H9 (cell line): ENCODE measurements around the gene LRP1B. TPM values are rescaled to one million over a fixed set of nuclear protein-coding genes. Genes with fewer than 3 reads are reported as not detected.

Experiments
- DNase-seq: peaks from one replicate; pipeline ENCODE4 v3.0.0-alpha.2; 2017
- H2AFZ ChIP-seq: one replicate; pipeline ENCODE4 v1.6.1; 2013; ENCODE audit warnings: mild to moderate bottlenecking, low read length, control low read depth, moderate library complexity
- H2AK5ac ChIP-seq: 2 replicates; pipeline ENCODE4 v1.6.1; 2013; ENCODE audit warnings: low read length, control low read depth, mixed read lengths; ENCODE audit not compliant: insufficient read length
- H2BK120ac ChIP-seq: one replicate; pipeline ENCODE4 v1.6.1; 2013; ENCODE audit warnings: low read depth, mild to moderate bottlenecking, low read length, control low read depth, inconsistent platforms; ENCODE audit not compliant: poor library complexity, severe bottlenecking
- H2BK12ac ChIP-seq: 2 replicates; pipeline ENCODE4 v1.6.1; 2013; ENCODE audit warnings: low read length, control low read depth, mixed read lengths, low read depth; ENCODE audit not compliant: insufficient read length
- H2BK15ac ChIP-seq: 2 replicates; pipeline ENCODE4 v1.6.1; 2013; ENCODE audit warnings: low read depth, low read length, control low read depth
- H2BK20ac ChIP-seq: one replicate; pipeline ENCODE4 v1.6.1; 2013; ENCODE audit warnings: low read depth, mild to moderate bottlenecking, low read length, control low read depth, inconsistent platforms; ENCODE audit not compliant: poor library complexity, severe bottlenecking
- H2BK5ac ChIP-seq: 2 replicates; pipeline ENCODE4 v1.6.1; 2013; ENCODE audit warnings: low read length, control low read depth, mixed read lengths; ENCODE audit not compliant: insufficient read length
- H3K14ac ChIP-seq: 2 replicates; pipeline ENCODE4 v1.6.1; 2013; ENCODE audit warnings: low read length, control low read depth; ENCODE audit not compliant: insufficient read depth
- H3K18ac ChIP-seq: 2 replicates; pipeline ENCODE4 v1.6.1; 2013; ENCODE audit warnings: low read depth, mild to moderate bottlenecking, mixed read lengths, low read length, control low read depth; ENCODE audit not compliant: insufficient read length
- H3K23ac ChIP-seq: 2 replicates; pipeline ENCODE4 v1.6.1; 2013; ENCODE audit warnings: low read length, control low read depth, mixed read lengths, low read depth; ENCODE audit not compliant: insufficient read length
- H3K23me2 ChIP-seq: 2 replicates; pipeline ENCODE4 v1.6.1; 2013; ENCODE audit warnings: low read depth, mild to moderate bottlenecking, mixed read lengths, low read length, control low read depth; ENCODE audit not compliant: insufficient read length, poor library complexity, severe bottlenecking
- H3K27ac ChIP-seq: 2 replicates; pipeline ENCODE4 v1.5.1; 2013; ENCODE audit warnings: low read length, control low read depth, mixed read lengths, low read depth; ENCODE audit not compliant: insufficient read length
- H3K27me3 ChIP-seq: 2 replicates; pipeline ENCODE4 v1.6.1; 2013; ENCODE audit warnings: low read length, control low read depth, inconsistent platforms; ENCODE audit not compliant: insufficient read depth
- H3K4ac ChIP-seq: 2 replicates; pipeline ENCODE4 v1.6.1; 2013; ENCODE audit warnings: low read depth, mild to moderate bottlenecking, control low read depth, inconsistent platforms, low read length, moderate library complexity
- H3K4me1 ChIP-seq: 2 replicates; pipeline ENCODE4 v1.6.1; 2013; ENCODE audit warnings: low read length, control low read depth, inconsistent platforms; ENCODE audit not compliant: insufficient read depth
- H3K4me2 ChIP-seq: 2 replicates; pipeline ENCODE4 v1.6.1; 2013; ENCODE audit warnings: low read length, control low read depth, mixed read lengths; ENCODE audit not compliant: insufficient read length, insufficient read depth
- H3K56ac ChIP-seq: 2 replicates; pipeline ENCODE4 v1.6.1; 2013; ENCODE audit warnings: low read depth, mild to moderate bottlenecking, mixed read lengths, low read length, control low read depth; ENCODE audit not compliant: insufficient read length
- H3K79me1 ChIP-seq: 2 replicates; pipeline ENCODE4 v1.6.1; 2013; ENCODE audit warnings: low read depth, mild to moderate bottlenecking, moderate library complexity, low read length, control low read depth, inconsistent platforms; ENCODE audit not compliant: insufficient read depth, poor library complexity, severe bottlenecking
- H3K79me2 ChIP-seq: 2 replicates; pipeline ENCODE4 v1.6.1; 2013; ENCODE audit warnings: low read length, control low read depth, inconsistent platforms; ENCODE audit not compliant: insufficient read depth
- H3K9ac ChIP-seq: 2 replicates; pipeline ENCODE4 v1.6.1; 2013; ENCODE audit warnings: low read length, control low read depth, mixed read lengths; ENCODE audit not compliant: insufficient read length; ENCODE audit errors: extremely low read depth
- H3K9me3 ChIP-seq: one replicate; pipeline ENCODE4 v1.6.1; 2013; ENCODE audit warnings: low read depth, low read length, inconsistent platforms; ENCODE audit not compliant: control insufficient read depth
- H3T11ph ChIP-seq: one replicate; pipeline ENCODE4 v1.6.1; 2013; ENCODE audit warnings: mild to moderate bottlenecking, low read length, control low read depth, inconsistent platforms
- H4K20me1 ChIP-seq: one replicate; pipeline ENCODE4 v1.6.1; 2013; ENCODE audit not compliant: control insufficient read depth, insufficient read length, insufficient read depth
- H4K5ac ChIP-seq: 2 replicates; pipeline ENCODE4 v1.6.1; 2013; ENCODE audit warnings: low read depth, mild to moderate bottlenecking, mixed read lengths, low read length, control low read depth; ENCODE audit not compliant: insufficient read length
- H4K8ac ChIP-seq: replicated peaks from 2 replicates; pipeline ENCODE4 v1.6.1; 2013; ENCODE audit warnings: low read length, control low read depth, mixed read lengths, low read depth; ENCODE audit not compliant: insufficient read length
- H4K91ac ChIP-seq: 2 replicates; pipeline ENCODE4 v1.6.1; 2013; ENCODE audit warnings: low read depth, mild to moderate bottlenecking, moderate library complexity, mixed read lengths, low read length, control low read depth; ENCODE audit not compliant: insufficient read length
- H3K27ac Mint-ChIP-seq, 3 experiments: 2 replicates in 2 of 3; 3 replicates in 1 of 3; pipeline ENCODE4 v1.8.0; 2020 to 2021; ENCODE audit warnings: mixed read lengths in 3 of 3, mild to moderate bottlenecking in 1 of 3, moderate library complexity in 1 of 3
- H3K27me3 Mint-ChIP-seq: 2 replicates; pipeline ENCODE4 v1.8.0; 2021; ENCODE audit warnings: low read depth, mild to moderate bottlenecking, moderate library complexity, mixed read lengths
- H3K36me3 Mint-ChIP-seq, 3 experiments: 2 replicates in 2 of 3; 3 replicates in 1 of 3; pipeline ENCODE4 v1.8.0; 2020 to 2021; ENCODE audit warnings: low read depth in 3 of 3, mixed read lengths in 3 of 3; ENCODE audit not compliant: insufficient read depth in 1 of 3
- H3K4me1 Mint-ChIP-seq, 2 experiments: 2 replicates each; pipeline ENCODE4 v1.8.0; 2020; ENCODE audit warnings: mixed read lengths in 2 of 2
- H3K4me3 Mint-ChIP-seq, 2 experiments: 2 replicates in 1 of 2; 3 replicates in 1 of 2; pipeline ENCODE4 v1.8.0; 2020 to 2021; ENCODE audit warnings: mild to moderate bottlenecking in 2 of 2, mixed read lengths in 2 of 2, moderate library complexity in 1 of 2
- H3K9me3 Mint-ChIP-seq, 2 experiments: 2 replicates in 1 of 2; 3 replicates in 1 of 2; pipeline ENCODE4 v1.8.0; 2020; ENCODE audit warnings: mild to moderate bottlenecking in 2 of 2, mixed read lengths in 2 of 2, moderate library complexity in 1 of 2
- CTCF ChIP-seq: fragments of 200-600 bp; sonication (generic); conservative IDR thresholded peaks from 3 replicates; pipeline ENCODE4 v1.8.0; 2021; ENCODE audit warnings: antibody characterized with exemption, mild to moderate bottlenecking
- WGBS: extraction: QIAGEN DNeasy Blood & Tissue Kit; methylation state at CpG from one replicate; pipeline ENCODE4 v1.1.7; 2013; ENCODE audit warnings: missing lambda C conversion rate, low lambda C conversion rate, mixed read lengths; ENCODE audit not compliant: insufficient read length; ENCODE audit errors: extremely low coverage; 5-methylcytosine and 5-hydroxymethylcytosine counted together
- total RNA-seq: library from RNA; stranded (reverse); gene quantifications from 2 replicates; pipeline ENCODE4 v1.2.1, GENCODE V29; 2021

Gene LRP1B
- total RNA-seq, 1 experiment from 2014 or later = not detected

- H2BK5ac ChIP-seq = no peak overlapping the region
- H2BK12ac ChIP-seq = no peak overlapping the region
- H3K4ac ChIP-seq = no peak overlapping the region
- Mint-ChIP-seq H3K9me3 (no peaks in the 10 kb centered on the region), H3K27me3 (no peaks in the 10 kb centered on the region), H3K36me3 (no peaks in the 10 kb centered on the region), H3K4me1 (no peaks in the 10 kb centered on the region), H3K4me3 (no peak overlapping the region), H3K27ac (no peak overlapping the region)
- no peaks in the 10 kb centered on the region for H4K20me1 ChIP-seq
- no peak overlapping the region for H4K5ac ChIP-seq
- no peak overlapping the region for H4K91ac ChIP-seq
- no peak overlapping the region for H3K27ac ChIP-seq
- H3K23me2 ChIP-seq = no peaks in the 10 kb centered on the region
- H3T11ph ChIP-seq = no peak overlapping the region
- H3K4me2 ChIP-seq = no peak overlapping the region
- no peak overlapping the region for H3K18ac ChIP-seq
- no peak overlapping the region for H2BK120ac ChIP-seq
- H3K27me3 ChIP-seq = no peaks in the 10 kb centered on the region
- no peak overlapping the region for H3K23ac ChIP-seq
- TF ChIP-seq CTCF = no peak
- no peaks in the 10 kb centered on the region for H3K79me2 ChIP-seq
- DNase-seq = no peak
- no peaks in the 10 kb centered on the region for H3K4me1 ChIP-seq
- no CpG with 5 or more reads among the region's 1 CpG for WGBS
- no peak overlapping the region for H3K9ac ChIP-seq
- H2BK15ac ChIP-seq = no peak overlapping the region
- no peaks in the 10 kb centered on the region for H3K9me3 ChIP-seq
- H3K56ac ChIP-seq = no peak overlapping the region
- no peak overlapping the region for H4K8ac ChIP-seq
- no peak overlapping the region for H3K14ac ChIP-seq
- H2BK20ac ChIP-seq = no peak overlapping the region
- no peak overlapping the region for H2AK5ac ChIP-seq
- no peaks in the 10 kb centered on the region for H3K79me1 ChIP-seq
- no peak overlapping the region for H2AFZ ChIP-seq
Observed at GRCh38 chr2:142061733-142062132, 69.1 kb downstream of the LRP1B start.
